ENCODE measurements around the gene TSSC4.

Gene TSSC4

DNA sequence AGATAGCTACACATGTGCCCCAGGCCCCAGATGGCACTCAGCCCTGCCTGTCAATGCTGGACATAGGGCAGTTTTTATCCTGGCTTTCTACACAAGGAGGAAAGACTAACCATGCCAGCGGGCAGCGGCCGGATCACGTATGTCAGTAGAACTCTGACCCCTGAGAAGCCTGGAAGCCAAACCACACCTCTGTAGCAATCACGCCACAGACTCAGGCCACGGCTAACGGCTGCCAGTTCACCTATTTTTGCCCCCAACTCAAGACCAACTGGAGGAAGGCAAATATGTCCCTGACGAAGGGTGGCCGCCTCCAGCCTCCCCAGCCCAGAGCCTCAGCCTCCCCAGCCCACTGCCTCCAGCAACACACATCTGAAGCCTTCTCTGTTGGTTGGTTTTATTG, 30.7 kb upstream of the TSSC4 start:
- DNase-seq: no peak

GRCh38 chr11:2374456-2375201, 25.9 kb upstream of the TSSC4 start:
- no peak for DNase-seq

DNA sequence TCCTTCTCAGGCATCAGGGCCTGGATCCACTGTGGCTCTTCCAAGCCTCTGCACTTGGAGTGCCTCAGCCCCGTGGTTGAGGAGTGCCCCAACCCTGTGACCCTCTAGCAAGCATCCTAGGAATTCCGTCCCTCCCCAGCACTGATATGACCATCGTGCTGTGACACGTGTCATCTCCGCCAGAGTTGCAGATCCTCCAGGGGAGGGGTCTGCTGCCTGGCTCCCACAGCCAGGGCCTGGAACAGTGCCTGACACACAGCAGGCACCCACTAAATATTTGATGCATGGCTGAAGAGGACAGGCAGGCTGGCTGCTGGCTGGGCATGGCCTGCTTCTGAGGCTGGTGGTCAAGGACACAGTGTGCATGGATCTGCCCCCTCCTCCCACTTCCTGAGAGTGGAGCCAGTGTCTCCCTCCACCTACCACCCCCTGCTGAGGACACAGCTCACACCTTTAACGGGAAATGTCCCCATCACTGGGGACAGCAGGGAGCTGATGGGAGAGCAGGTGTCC, 25.2 kb upstream of the TSSC4 start:
- DNase-seq: no peak

DNA sequence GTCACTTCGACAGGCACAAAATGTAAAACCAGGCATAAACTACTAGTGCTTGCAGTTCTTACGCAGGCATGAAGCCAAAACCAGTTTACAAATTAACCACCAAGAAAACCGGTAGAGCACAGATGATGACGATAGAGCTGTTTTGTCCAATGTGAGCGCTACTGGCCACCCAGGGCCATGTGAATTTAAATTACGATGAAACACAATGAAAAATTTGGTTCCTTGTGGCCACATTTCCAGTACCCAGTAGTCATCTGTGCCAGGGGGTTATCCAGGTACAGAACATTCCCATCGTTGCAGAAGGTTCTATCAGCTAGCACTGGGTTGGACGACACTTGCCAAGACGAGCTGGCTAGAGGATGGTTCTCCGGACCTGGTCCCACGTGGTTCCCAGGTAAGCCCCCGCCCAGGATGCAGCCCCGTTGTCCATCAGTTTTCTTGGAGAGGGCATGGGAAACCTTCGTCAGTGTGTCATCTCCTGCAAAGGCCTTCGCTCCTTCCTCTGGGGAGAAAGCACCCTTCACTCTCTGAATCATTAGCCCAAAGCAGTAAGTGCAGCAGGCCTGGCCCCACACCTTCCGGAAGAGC, 24.5 kb upstream of the TSSC4 start:
- DNase-seq: no peak

GRCh38 chr11:2376751-2377451, 23.6 kb upstream of the TSSC4 start, which contains the start of gene CD81:
TSS of gene CD81 (plus strand) at chr11:2377310. CDS start at chr11:2377550, 240 bp downstream.
- peak; percentile 40 to 75 (median 60) for DNase-seq

GRCh38 chr11:2377511-2378443, 22.8 kb upstream of the TSSC4 start:
- peak in 2 of 4 experiments; percentile 25 to 58 for DNase-seq

- DNase-seq: no peak
These were observed 21.9 kb upstream of the TSSC4 start for GRCh38 chr11:2378527-2379210.

DNA sequence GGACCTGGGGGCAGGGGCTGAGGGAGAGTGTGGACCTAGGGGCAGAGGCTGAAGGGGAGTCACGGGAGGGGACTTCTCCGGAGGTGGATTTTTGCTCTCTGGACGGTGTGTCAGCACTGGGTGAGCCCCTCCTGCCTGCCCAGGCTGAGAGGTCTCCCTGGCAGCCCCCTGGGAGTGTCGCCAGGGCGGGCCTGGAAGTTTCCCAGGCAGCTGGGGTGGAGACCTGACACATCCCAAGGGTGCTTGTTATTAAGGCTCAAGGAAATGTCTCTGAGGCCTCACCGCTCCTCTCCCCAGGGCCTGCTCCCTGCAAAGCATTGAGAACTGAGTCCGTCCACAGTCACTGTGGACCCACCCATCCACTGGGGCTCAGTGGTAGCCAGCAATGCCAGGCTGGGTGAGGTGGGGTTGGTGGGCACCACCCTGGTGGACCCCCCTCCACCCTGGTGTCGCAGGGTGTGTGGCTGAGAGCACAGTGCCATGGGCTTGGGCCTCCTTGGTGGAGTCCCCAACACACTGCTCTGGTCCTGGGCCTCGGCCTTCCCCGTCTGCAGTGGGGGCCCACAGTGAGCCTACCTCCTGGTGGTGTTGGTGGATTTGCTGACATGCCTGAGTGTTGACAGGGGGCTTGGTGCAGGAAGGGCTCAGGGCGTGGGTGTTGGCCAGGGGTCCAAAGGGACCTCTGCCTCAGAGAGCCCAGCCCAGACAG, 20.9 kb upstream of the TSSC4 start:
- DNase-seq: no peak

DNA sequence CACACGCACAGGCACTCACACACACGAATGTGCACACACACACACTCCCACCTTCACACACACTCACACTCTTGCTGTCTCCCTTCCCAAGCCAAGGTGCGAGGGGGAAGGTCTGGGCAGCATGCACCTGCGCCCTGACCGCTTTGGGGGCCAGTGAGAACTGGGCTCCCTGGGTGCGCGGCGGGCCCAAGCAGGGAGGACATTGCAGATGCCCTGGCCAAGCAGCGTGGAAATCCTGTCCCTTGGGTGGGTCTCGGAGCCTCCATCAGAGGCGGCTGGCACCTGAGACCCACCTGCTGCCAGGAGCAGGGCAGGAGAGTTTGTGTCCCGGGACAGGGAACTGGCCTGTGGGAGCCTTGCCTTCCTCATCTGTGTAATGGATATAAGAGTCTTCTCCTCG, 20.2 kb upstream of the TSSC4 start:
- DNase-seq: no peak

- no peak for DNase-seq
These were observed 19.7 kb upstream of the TSSC4 start for GRCh38 chr11:2380807-2381350.

DNA sequence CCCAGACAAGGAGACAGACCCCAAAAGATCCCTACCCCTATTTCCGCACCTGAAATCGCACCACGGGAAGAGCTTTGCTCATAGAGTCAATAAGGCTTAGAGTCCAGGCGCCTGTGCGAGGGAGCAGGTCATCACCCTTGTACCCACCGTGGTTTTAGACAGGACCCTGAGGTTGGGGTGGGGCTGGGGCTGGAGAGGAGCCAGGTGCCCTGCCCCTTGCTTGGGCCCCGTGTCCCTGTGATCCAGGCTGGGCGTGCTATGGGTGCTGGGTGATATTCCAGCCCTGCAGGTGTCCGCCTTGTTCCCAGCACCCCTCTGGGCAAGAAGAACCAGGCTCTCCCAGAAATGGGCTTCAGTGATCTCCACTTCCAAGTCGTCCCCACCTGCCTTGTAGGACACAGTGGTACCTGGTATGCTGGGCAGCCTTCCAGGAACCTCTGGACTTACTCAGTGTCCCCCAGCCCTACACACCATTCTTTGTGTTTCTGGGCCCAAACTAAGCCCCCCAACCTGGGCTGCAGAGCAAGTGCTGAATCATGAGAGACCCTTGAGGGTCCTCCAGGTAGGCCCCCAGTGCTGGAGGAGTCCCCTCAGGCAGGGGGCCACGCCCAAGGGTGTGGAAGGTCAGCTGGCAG, 18.9 kb upstream of the TSSC4 start:
- DNase-seq: no peak

DNA sequence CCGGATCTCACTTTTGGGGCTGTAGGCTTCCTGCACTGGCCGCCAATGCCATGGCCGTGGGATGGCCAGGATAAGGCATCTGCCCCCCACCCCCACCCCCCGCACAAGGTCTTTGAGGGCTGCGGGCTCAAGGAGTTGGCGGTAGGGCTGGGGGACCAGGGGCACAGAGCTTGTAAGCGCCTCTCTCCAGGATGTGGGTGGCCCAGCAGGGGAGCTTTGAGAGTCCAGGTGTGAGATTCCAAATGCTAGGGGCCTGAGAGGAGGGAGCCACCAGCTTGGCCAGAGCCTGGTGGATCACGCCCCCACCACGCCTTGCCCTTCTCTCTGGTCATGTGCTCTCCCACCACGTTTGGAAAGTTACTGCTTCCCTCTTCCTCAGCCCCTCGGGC, 18.4 kb upstream of the TSSC4 start:
- DNase-seq: no peak

GRCh38 chr11:2382936-2383851, 17.4 kb upstream of the TSSC4 start:
- DNase-seq: no peak

DNA sequence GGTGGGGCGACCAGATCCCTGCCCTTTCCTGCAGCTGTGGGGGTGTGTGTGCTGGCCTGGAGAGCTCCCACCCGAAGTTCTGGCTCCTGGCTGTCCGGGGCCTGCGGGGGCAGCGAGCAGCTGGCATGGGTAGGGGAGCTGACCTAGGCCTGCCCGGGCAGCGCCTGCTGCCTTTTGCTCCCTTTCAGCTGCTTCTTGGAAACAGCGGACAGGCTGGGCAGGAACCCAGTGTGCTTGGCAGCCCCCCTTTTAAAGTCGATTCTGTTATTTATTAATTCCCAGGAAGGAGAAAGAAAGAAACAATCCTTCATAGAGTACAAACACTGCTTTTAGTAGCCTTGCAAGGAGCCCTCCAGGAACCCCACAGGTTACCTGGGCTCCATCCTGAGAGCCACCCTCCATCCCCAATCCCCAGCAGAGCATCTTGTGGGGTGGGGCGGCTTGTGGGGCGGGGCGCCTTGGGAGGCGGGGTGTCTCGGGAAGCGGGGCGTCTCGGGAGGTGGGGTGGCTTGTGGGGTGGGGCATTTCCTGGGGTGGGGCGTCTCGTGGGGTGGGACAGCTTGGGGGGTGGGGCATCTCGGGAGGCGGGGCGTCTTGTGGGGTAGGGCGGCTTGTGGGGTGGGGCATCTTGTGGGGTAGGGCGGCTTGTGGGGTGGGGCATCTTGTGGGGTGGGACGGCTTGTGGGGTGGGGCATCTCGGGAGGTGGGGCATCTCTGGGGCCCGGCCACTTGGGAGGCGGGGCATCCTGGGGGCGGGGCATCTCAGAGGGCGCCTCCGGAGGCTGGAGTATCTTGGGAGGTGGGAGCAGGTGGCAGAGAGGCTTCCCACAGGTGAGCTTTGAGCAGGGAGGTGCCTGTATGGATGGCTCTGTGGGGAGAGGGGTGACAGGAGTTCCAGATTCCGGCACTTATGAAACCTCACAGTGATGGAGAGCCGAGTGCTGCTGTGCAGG, 16.4 kb upstream of the TSSC4 start:
- DNase-seq: no peak

- DNase-seq: no peak
These were observed 15.1 kb upstream of the TSSC4 start for GRCh38 chr11:2385156-2386151.

GRCh38 chr11:2386591-2386990, 14.0 kb upstream of the TSSC4 start:
- DNase-seq: no peak

Measured in activated naive CD4-positive, alpha-beta T cell (primary cell).